ENCODE data around the gene CUL7.
"Not testable (repeated sequence)": the region's sequence is repeated elsewhere in the genome, so short reads cannot be mapped to it uniquely, and the experiment has no call there.

Gene CUL7

DNA sequence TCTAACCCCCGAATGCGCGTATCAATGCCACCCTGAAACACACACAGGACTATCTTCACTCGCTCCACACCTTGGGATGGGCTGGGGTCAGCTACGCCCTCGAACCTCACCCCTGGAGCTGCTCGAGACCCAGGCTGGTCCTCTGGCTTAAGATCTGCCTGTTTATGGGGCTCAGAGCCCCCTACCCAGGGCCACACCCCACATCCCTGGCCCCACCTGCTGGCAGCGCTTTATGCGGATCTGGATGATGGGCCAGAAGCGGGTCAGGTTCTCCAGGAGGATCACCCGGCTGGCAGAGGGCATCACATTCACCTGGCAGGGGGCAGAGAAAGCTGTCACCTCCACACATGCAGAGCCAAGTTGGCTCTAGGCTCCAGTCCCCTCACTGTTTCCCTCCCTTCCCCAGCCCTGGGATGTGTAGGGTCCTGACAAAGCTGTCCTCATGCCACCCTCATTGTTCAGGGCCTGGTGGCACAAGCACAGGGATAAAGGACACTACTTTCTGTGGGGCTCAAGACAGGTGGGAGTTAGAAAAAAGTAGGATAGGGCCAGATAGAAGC is 8.2 kb downstream of the CUL7 start:
- no peak for DNase-seq (ENCODE audit: low spot score)

DNA sequence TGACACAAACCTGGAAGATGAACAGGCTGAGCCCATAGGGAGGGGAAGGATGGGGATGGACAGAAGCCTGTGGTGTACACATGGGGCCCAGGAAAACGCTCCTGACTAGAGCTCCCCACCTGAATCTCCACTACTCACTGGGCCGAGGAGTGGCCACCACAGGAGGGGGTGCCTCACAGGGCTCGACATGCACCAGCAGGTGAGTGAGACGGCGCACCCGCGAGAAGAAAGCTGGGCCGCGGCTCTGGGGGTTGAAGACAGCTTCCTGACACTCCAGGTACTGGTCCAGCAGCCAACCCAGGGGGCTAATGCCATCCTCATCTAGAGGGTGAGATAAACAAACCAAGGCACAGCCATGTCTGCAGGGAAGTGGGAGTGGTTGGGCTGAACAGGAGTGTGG is 10.3 kb downstream of the CUL7 start:
- no peak for DNase-seq (ENCODE audit: low spot score)

DNA sequence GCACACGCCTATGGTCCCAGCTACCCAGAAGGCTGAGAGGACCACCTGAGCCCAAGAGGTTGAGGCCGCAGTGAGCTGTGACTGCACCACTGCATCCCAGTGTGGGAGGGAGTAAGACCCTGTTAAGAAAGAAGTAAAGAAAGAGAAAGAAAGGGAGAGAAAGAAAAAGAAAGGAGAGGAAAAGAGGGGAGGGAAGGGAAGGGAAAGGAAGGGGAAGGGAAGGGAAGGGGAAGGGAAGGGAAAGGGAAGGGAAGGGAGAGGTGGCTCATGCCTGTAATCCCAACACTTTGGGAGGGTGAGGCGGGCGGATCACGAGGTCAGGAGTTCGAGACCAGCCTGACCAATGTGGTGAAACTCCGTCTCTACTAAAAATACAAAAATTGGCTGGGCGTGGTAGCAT is 12.2 kb downstream of the CUL7 start:
- DNase-seq (ENCODE audit: low spot score), result not testable (repeated sequence)

DNA sequence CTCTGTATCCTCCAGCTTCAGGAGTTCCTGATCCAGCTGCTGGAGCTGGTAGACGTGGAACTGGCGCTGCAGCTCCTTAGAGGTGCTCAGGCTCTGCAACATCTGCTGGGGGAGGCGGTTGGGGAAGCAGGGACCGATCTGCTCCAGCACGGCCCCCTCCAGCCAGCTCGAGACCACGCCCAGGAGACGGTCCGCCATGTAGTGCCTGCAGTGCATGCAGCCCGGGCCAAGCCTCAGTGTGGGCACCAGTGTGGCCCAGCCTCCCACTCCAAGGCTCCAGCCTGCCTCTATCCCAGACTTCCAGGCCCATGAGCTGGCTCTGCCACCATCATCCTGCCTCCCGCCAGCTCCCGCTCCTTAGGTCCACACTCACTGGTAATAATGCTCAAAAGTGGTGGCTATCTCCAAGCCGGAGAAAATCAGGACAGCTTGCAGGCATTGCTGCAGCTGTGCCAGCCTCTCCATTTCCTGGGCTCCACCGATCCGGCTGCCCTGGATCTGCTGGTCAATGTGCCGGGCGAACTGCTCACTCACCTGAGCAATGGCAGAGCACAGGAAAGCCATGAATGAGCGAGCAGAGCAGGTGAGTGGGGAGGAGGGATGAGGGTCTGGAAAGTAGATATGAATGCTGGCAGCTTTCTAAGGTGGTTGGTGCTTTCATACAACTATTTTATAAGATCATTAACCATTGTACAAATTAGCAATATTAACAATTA is 13.0 kb downstream of the CUL7 start:
- DNase-seq (ENCODE audit: low spot score), result no peak

DNA sequence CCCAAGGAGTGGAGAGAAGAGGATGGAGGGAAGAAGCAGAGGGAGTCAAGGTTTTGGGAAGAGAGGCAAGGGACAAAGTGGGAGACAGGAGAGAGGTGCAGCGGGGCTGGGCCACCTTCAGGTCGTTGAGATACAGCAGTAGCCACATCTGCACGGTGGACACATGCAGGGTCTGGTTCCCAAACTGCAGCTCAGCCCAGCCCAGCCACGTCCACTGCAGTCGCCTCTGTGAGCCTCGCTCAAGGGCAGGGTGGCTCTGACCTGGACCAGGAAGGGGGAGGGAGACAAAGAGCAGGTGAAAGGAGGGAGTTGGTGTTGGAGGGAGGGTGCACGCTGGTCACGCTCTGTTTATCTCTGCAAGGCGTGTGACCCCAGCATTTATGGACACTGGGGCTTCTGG is 14.9 kb downstream of the CUL7 start:
- DNase-seq (ENCODE audit: low spot score), result no peak

DNA sequence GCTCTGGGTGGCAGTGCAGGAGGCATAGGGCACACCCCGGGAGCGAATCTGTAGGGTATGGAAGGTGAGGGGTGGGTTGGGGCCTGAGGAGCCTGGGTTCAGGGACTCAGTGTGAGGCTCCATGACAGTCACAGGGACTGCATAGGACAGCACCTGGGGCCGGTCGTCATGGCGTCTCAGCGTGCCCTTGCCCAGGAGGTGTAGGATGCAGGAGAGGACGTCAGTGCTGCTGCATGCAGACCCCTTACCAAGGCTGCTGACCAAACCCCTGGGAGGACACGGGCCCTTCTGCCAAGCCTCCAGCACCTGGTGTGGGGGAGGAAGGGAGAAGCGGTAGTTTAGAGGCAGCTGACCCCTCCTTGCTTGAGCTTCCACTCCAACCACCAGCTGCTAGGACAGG is 15.9 kb downstream of the CUL7 start:
- no peak for DNase-seq (ENCODE audit: low spot score)

DNA sequence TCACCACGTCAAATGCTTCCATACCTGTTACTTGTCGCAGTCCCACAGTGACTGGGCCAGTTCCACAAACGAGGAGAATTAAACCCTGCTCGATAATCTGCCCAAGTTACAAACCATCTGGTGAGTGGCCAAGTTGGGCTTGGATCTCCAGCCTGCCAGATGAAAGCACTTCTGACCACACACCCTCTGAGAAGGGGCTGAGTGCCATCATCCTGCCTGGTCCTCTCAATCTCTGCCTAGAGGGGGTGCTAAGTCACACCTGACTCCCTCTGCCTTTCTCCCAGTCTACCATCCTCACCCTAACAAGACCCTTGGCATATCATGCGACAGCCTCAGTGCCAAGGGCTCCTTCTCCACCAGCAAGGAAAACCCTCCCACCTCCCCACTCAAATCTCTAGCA is 16.5 kb downstream of the CUL7 start:
- DNase-seq (ENCODE audit: low spot score), result no peak

DNA sequence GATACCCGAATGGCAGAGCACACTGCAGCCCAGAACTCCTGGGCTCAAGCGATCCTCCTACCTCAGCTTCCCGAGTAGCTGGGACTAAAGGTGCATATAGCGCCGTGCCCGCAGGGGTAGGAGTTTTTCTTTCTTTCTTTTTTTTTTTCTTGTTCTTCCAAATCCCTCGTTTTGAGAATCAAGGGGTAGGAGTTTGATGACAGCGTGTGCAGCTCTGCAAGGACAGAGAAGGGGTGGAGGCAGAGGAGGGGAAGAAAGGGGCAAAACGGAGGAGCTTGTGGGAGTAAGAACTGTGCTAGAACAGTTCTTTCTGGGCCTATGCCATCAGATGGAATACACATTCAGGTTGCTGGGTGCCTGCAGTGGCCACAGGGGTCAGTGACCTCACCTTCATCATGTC is 16.9 kb downstream of the CUL7 start:
- no peak for DNase-seq (ENCODE audit: low spot score)

DNA sequence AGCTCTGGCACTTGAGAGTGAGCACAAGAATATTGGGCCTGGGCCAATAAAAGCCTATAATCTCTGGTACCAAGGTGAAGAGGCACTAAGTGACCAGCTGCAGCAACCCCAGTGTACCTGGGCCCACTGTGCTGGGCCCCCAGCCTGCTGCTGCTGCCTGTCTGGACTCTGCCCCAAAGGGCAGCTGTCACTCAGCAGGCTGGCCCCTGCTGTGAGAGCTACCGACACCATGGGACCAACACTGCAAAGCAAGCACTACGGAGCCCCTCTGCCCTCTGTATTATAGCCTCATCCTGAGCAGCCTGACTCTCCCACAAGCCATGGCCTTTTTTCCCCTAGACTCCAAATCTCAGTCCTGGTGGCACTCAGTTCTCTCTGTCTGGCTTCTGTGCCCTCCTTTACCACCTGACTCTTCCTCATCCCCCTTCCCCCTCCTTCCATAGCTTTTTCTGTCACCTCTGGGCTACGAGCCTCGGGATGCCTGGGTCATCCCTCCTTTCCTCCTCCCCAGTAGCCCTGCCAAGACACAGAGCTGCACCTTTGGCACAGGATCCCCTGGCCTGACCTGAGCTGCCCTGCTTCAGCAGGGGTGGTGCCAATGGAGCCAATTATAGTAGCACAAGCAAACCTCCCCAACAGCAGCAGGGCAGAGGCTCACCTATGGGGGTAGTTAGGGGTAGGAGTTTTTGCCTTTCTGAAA is 18.0 kb downstream of the CUL7 start:
- no peak for DNase-seq (ENCODE audit: low spot score)

DNA sequence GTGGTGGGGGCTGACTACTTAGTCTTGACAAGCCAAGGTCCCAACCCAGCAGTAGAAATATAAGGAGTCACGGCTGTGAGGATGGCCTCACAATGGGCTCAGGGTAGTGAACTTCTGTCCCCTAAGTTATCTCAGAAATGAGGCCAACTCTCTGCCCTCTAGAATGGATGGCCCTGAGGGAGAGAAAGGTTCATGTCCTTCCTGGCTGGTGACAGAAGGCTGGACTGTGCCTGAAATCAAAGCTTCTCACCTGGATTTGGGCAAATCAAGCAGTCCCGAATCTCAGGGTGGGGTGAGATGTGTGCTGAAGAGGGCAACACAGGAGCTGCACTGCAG is 19.5 kb downstream of the CUL7 start:
- no peak for DNase-seq (ENCODE audit: low spot score)

DNA sequence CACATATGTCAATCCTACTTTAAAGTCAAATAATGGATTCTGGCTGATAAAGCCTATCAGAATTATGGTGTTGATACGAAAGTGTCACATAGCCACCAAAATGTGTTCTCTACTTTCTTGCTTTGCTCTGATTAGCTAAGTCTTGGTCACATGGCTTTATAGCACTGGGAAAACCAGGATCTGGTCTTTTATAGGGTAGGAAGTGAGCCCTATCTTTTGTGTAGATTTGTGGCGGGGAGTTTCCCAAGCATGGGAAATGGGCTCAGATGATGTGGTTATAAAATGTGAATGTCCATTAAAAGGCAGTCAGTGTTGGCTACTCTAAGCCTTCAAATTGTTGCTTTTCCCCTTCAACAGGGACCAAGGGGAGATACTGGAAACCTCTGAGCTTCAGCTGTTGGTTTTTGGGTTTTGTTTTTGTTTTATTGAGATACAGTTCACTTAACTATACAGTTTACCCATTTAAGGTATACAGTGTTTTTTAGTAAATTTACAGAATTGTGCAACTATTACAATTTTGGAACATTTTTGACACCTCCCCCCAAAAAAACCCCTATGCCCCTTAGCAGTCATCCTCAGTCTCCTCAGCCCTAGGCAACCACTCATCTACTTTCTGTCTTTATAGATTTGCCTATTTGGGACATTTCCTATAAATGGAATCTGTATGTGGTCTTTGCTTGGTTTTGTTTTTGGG is 20.0 kb downstream of the CUL7 start:
- no peak for DNase-seq (ENCODE audit: low spot score)

DNA sequence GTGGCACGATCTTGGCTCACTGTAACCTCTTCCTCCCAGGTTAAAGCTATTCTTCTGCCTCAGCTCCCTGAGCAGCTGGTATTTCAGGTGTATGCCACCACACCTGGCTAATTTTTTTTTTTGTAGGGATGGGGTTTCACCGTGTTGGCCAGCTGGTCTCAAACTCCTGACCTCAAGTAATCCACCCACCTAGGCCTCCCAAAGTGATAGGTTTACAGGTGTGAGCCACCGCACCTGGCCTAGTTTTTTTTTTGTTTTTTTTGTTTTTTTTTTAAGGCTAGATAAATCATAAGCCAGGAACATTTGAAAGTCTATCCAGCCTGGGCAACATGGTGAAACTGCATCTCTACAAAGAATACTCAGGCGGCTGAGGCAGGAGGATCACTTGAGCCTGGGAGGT is 21.3 kb downstream of the CUL7 start:
- DNase-seq (ENCODE audit: low spot score), result no peak

DNA sequence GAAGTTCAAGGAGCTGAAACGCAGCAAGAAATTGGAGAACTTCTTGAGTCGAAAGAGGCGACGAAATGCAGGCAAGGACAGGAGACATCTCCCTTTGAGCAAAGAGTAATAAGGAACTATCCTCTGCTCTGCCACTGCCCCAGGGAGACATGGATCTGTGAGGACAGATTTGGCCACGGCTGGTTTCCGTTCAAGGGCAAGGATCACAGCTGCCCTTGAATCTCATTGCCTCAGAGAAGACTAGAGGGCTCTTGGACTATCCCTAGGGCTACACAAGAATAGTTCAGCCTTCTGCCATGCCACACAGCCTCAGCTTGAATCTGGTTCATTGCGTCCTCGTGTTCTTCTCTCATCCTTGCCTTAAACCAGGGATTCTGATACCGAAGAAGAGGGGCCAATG is 24.5 kb downstream of the CUL7 start:
- DNase-seq (ENCODE audit: low spot score), result no peak

DNA sequence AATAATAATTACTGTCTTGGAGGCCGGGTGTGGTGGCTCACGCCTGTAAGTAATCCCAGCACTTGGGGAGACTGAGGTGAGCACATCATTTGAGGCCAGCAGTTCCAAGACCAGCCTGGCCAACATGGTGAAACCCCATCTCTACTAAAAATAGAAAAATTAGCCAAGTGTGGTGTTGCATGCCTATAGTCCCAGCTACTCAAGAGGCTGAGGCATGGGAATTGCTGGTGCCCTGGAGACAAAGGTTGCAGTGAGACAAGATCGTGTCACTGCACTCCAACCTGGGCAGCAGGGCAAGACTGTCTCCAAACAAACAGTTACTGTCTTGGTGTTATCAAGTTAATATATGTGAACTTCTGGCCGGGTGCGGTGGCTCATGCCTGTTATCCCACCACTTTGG is 27.3 kb downstream of the CUL7 start:
- no peak for DNase-seq (ENCODE audit: low spot score)

DNA sequence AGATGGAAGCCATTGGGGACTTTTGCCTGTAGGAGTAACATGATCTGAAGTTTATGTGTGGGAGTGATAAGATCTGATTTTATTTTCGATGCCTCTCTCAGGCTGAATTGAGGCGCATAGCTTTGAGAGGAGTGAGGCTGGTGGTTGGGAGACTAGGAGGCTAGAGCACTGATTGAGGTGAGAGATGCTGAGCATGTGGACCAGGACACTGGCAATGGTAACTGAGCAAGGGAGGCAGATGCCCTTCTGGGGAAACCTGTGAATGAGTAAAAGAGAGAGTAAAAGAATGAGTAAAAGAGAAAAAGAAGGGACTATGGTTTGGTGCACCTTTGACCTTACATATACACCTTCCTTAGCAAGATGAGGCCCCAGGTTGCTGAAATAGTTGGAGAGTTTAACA is 29.2 kb downstream of the CUL7 start:
- DNase-seq (ENCODE audit: low spot score), result no peak

DNA sequence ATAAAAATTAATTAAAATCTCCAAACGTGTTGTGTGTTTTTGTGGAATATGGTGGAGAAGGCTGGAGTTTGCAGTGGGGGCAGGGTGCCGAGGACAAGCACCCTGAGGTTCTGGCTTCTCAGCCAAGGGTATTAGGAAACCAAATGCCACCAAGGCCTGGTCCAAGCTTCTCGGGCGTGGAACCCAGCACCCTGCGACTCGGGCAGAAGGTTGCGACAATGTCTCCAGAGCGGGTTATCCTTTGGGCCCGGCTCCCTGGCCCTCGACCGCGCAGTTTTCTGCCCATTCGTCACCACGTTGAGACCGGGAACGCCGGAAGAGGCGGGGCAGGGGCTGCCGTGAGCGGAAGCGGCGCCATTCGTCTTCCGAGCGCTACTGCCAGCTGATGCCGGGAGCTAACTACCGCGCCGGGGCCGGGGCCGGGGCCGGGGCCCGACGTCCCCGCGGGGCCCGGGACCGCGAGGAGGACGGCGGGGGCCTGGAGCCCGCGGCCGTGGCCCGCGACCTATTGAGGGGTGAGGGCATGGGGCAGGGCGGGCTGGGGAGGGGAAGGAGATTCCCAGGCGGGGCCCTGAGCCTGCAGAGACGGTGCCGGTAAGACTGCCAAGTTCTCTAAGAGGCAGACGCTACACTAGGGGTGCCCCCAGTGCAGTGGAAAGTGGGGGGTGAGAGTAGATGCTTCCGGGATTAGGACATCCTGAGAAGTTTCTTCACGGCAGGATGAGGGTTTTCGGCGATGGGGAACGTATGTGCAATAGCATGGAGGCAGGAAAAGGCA is 32.2 kb downstream of the CUL7 start, which contains the start of gene RRP36:
TSS of gene RRP36 (plus strand) at position 354 of the 778 bp plus-strand sequence. CDS start at position 386, 32 bp downstream.
- peak; percentile 91 for DNase-seq (ENCODE audit: low spot score)

DNA sequence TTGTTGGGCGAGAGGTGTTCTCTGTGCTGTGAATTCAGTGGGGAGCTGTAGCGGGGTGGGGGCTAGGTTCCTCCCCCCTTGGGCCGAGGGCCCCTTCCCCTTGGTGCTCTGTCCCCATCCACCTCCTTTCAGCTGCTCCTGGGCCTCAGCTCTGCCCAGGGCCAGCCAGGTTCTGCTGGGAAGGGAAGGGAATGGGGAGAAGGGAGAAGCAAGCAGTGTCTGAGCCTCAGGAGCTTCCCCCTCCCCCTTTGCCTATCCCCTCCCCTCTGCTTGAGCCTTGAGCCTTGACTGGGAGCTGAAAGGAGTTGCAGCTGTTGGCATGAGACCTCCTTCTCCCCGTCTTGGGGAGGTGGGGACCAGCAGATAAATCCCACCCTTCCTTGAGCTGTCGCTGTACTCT is 32.8 kb downstream of the CUL7 start:
- peak; percentile 69 for DNase-seq (ENCODE audit: low spot score)

DNA sequence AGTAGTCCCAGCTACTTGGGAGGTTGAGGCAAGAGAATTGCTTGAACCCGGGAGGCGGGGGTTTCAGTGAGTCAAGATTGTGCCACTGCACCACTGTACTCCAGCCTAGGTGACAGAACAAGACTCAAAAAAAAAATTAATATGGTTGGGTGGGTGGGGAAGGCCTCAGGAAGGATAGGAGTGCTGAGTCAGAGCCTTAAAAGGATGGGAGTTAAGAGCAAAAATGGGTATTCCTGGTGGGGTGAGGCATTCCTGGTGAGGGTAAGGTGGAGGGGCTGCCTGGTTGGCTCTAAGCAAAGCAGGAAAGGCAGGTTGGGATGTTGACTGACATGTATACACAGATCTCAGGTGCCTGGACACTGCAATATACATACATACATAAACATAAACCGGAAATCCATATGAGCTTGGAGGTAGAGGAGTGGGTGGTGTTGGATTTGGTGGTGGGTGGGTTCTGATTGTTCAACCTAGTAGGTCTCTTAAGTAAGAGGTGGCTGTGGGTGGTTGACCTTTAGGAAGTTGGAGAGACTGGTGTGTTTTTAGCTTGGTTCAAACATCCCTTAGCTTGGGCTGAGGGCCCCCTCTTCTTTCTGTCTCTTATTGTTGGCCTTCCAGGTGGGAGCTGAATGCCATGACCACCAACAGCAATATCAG is 33.5 kb downstream of the CUL7 start:
- DNase-seq (ENCODE audit: low spot score), result no peak

DNA sequence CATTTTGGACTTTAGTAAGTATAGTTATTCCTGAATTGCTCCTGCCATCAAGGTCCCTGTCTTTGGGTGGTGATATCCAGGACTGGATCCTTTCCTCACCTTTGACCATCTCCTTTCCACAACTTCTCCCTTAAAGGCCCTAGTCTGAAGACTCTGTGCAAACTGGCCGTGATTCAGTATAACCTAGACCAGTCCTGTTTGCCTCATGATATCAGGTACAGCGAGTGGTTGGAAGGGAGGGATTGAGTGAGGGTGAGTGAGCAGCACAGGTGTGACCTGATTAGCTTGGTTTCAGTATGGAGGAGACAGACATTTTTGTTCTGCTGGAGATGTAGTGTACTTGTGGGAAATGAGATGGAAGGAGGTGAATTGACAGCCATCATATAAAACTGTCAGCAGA is 34.5 kb downstream of the CUL7 start:
- DNase-seq (ENCODE audit: low spot score), result no peak

DNA sequence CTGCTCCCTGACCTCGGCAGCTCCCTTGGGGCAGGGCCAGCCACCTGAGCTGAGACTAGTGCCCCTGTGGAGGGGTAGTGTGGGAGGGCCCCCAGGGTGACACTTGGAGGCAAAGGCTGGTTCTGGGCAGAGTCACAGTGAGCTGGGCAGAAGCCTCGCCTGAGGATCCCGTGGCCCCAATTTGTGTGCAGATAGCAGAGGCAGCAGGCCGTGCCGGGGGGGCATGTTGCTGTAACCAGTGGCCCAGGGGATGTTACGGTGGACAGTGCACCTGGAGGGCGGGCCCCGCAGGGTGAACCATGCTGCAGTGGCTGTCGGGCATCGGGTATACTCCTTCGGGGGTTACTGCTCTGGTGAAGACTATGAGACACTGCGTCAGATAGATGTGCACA is 36.7 kb downstream of the CUL7 start:
- DNase-seq (ENCODE audit: low spot score), result no peak

DNA sequence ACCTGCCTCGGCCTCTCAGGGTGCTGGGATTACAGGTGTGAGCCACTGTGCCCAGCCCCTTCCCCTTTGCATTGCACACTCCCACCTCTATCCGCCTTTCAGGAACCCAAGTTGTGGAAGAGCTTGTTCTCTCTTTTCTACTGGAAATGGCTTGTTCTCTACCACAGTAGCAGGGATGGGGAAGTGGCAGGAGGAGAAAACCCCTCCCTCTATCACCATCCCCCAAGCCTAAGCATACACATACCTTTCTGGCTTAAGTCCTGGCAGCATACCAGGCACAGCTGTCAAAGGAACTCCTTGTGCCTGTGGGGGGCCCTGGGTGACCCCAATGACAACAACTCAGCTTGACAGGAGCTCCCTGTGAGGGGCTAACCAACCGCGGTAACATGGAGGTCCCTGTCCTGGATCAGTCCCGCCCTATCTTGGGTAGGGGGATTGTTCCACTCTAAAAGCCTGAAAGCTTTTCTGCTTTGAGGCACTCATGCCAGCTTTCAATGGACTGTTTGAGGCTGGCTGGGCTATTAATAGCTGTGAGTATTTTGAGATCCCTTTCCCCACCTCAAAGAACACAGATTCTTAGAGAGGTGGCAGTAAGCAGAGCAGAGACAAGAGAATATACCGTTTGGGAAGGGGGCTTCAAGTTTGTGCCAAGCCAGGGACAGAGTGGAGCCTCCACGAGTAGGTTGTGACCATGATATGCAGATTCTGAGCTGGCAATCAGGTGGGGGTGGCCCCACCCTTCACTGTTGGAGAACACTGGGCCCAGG is 37.3 kb downstream of the CUL7 start:
- DNase-seq (ENCODE audit: low spot score), result no peak
